Mesenchymal stem cell (in vitro differentiated cells and primary cell): ENCODE data around the gene PRKAG1.

Experiments
- DNase-seq: peaks from one replicate; pipeline ENCODE4 v3.0.0-alpha.2; 2013
- H2AFZ ChIP-seq: one replicate; pipeline ENCODE4 v1.6.1; 2013; ENCODE audit warnings: low read depth, mild to moderate bottlenecking, control low read depth, inconsistent platforms, low read length, moderate library complexity
- H2AK5ac ChIP-seq: 2 replicates; pipeline ENCODE4 v1.6.1; 2013; ENCODE audit warnings: low read length, moderate library complexity, mild to moderate bottlenecking, inconsistent platforms; ENCODE audit not compliant: severe bottlenecking
- H2BK120ac ChIP-seq: one replicate; pipeline ENCODE4 v1.6.1; 2013; ENCODE audit warnings: low read depth, mild to moderate bottlenecking, inconsistent platforms, low read length, moderate library complexity
- H2BK12ac ChIP-seq, 2 experiments: one replicate each; pipeline ENCODE4 v1.6.1; 2013; ENCODE audit warnings: inconsistent platforms in 2 of 2, low read length in 2 of 2, mild to moderate bottlenecking in 2 of 2, moderate library complexity in 2 of 2, control low read depth in 1 of 2
- H2BK15ac ChIP-seq: one replicate; pipeline ENCODE4 v1.6.1; 2013; ENCODE audit warnings: mild to moderate bottlenecking, low read depth, inconsistent platforms; ENCODE audit not compliant: poor library complexity, severe bottlenecking
- H2BK5ac ChIP-seq: 2 replicates; pipeline ENCODE4 v1.6.1; 2013; ENCODE audit warnings: low read depth, mild to moderate bottlenecking, low read length, control low read depth, inconsistent platforms; ENCODE audit not compliant: poor library complexity, severe bottlenecking
- H3K14ac ChIP-seq, 2 experiments: one replicate each; pipeline ENCODE4 v1.6.1; 2013; ENCODE audit warnings: inconsistent platforms in 2 of 2, low read length in 2 of 2, control low read depth in 1 of 2, mild to moderate bottlenecking in 1 of 2, moderate library complexity in 1 of 2
- H3K18ac ChIP-seq, 2 experiments: one replicate each; pipeline ENCODE4 v1.6.1; 2013; ENCODE audit warnings: inconsistent platforms in 2 of 2, low read length in 2 of 2, control low read depth in 1 of 2, low read depth in 1 of 2, mild to moderate bottlenecking in 1 of 2
- H3K23ac ChIP-seq, 2 experiments: one replicate each; pipeline ENCODE4 v1.6.1; 2013; ENCODE audit warnings: inconsistent platforms in 2 of 2, low read length in 2 of 2, mild to moderate bottlenecking in 2 of 2, moderate library complexity in 2 of 2, control low read depth in 1 of 2
- H3K27ac ChIP-seq: 2 replicates; pipeline ENCODE4 v1.5.1; 2013; ENCODE audit warnings: mild to moderate bottlenecking, moderate library complexity, low read length, control low read depth, inconsistent platforms; ENCODE audit not compliant: poor library complexity, severe bottlenecking
- H3K27me3 ChIP-seq, 2 experiments: 2 replicates each; pipeline versions ENCODE4 v1.6.1 to v1.7.0; 2013; ENCODE audit warnings: low read length in 2 of 2, mild to moderate bottlenecking in 2 of 2, moderate library complexity in 2 of 2, control low read depth in 1 of 2, inconsistent platforms in 1 of 2; ENCODE audit not compliant: control insufficient read depth in 1 of 2, insufficient read depth in 1 of 2
- H3K36me3 ChIP-seq, 2 experiments: 2 replicates each; pipeline versions ENCODE4 v1.6.1 to v1.7.0; 2013; ENCODE audit warnings: low read length in 2 of 2, control low read depth in 1 of 2, inconsistent platforms in 1 of 2, low read depth in 1 of 2, mild to moderate bottlenecking in 1 of 2; ENCODE audit not compliant: insufficient read depth in 2 of 2, control insufficient read depth in 1 of 2
- H3K4ac ChIP-seq, 2 experiments: one replicate each; pipeline ENCODE4 v1.6.1; 2013; ENCODE audit warnings: inconsistent platforms in 2 of 2, low read length in 2 of 2, mild to moderate bottlenecking in 2 of 2, moderate library complexity in 2 of 2, control low read depth in 1 of 2, low read depth in 1 of 2
- H3K4me1 ChIP-seq: 2 replicates; pipeline ENCODE4 v1.6.1; 2013; ENCODE audit warnings: low read depth, low read length, control low read depth; ENCODE audit not compliant: control insufficient read depth, insufficient read depth
- H3K4me2 ChIP-seq: 2 replicates; pipeline ENCODE4 v1.6.1; 2013; ENCODE audit warnings: low read length, mild to moderate bottlenecking, inconsistent platforms; ENCODE audit not compliant: poor library complexity, severe bottlenecking
- H3K4me3 ChIP-seq, 2 experiments: 2 replicates each; pipeline versions ENCODE4 v1.5.1 to v1.7.0; 2013; ENCODE audit warnings: low read length in 2 of 2, mild to moderate bottlenecking in 2 of 2, control low read depth in 1 of 2, low read depth in 1 of 2; ENCODE audit not compliant: insufficient read depth in 1 of 2
- H3K79me1 ChIP-seq: replicated peaks from 2 replicates; pipeline ENCODE4 v1.6.1; 2013; ENCODE audit warnings: mild to moderate bottlenecking, control low read depth, low read length, inconsistent platforms; ENCODE audit not compliant: poor library complexity, severe bottlenecking
- H3K9ac ChIP-seq: 2 replicates; pipeline ENCODE4 v1.7.0; 2013; ENCODE audit warnings: mild to moderate bottlenecking, low read length, moderate library complexity
- H3K9me3 ChIP-seq: 2 replicates; pipeline ENCODE4 v1.7.0; 2013; ENCODE audit warnings: mild to moderate bottlenecking, low read length; ENCODE audit not compliant: control insufficient read depth
- H4K8ac ChIP-seq: one replicate; pipeline ENCODE4 v1.6.1; 2013; ENCODE audit warnings: inconsistent platforms, mild to moderate bottlenecking, low read length, moderate library complexity
- H4K91ac ChIP-seq: one replicate; pipeline ENCODE4 v1.6.1; 2013; ENCODE audit warnings: mild to moderate bottlenecking, low read length, inconsistent platforms
- WGBS: methylation state at CpG from one replicate; pipeline ENCODE4 v1.1.7; 2013; ENCODE audit warnings: mixed read lengths; 5-methylcytosine and 5-hydroxymethylcytosine counted together

The PRKAG1 gene

GRCh38 chr12:49030119-49030518 lies 11.5 kb upstream of the PRKAG1 start:
- peaks cover 86 to 100% of the 10 kb centered on the region in 2 experiments for H3K36me3 ChIP-seq
- no peak overlapping the region for H4K8ac ChIP-seq
- no peak overlapping the region for H3K23ac ChIP-seq
- DNase-seq, result no peak
- peaks cover 2% of the 10 kb centered on the region for H3K4me1 ChIP-seq
- no peak overlapping the region for H3K18ac ChIP-seq
- H3K4ac ChIP-seq, result no peak overlapping the region
- H3K14ac ChIP-seq, result no peak overlapping the region
- 100% methylated on average over 4 of the region's 8 CpGs for WGBS
- no peak overlapping the region for H2BK15ac ChIP-seq
- no peak overlapping the region for H3K27ac ChIP-seq
- no peak overlapping the region for H2BK120ac ChIP-seq
- no peak overlapping the region for H3K9ac ChIP-seq
- H3K4me2 ChIP-seq, result no peak overlapping the region
- H2AK5ac ChIP-seq, result no peak overlapping the region
- H3K79me1 ChIP-seq, result peaks cover 67% of the 10 kb centered on the region
- H4K91ac ChIP-seq, result no peak overlapping the region
- no peaks in the 10 kb centered on the region for H3K9me3 ChIP-seq
- no peaks in the 10 kb centered on the region for H3K27me3 ChIP-seq
- no peak overlapping the region for H2BK12ac ChIP-seq
- no peak overlapping the region for H3K4me3 ChIP-seq
- H2BK5ac ChIP-seq, result no peak overlapping the region
- no peak overlapping the region for H2AFZ ChIP-seq

- H3K4ac ChIP-seq, result no peak overlapping the region
- H3K9ac ChIP-seq, result no peak overlapping the region
- H2AFZ ChIP-seq, result no peak overlapping the region
- H3K4me2 ChIP-seq, result no peak overlapping the region
- H4K8ac ChIP-seq, result no peak overlapping the region
- H3K79me1 ChIP-seq, result peaks cover 61% of the 10 kb centered on the region
- H3K23ac ChIP-seq, result no peak overlapping the region
- H2BK5ac ChIP-seq, result no peak overlapping the region
- no peak overlapping the region for H2BK120ac ChIP-seq
- no peak overlapping the region for H3K27ac ChIP-seq
- H2BK12ac ChIP-seq, result no peak overlapping the region
- no peak overlapping the region for H3K18ac ChIP-seq
- H2BK15ac ChIP-seq, result no peak overlapping the region
- H3K27me3 ChIP-seq, result no peaks in the 10 kb centered on the region
- WGBS, result 96% methylated on average over 9 of the region's 10 CpGs
- H3K4me3 ChIP-seq, result no peak overlapping the region
- no peaks in the 10 kb centered on the region for H3K9me3 ChIP-seq
- no peak for DNase-seq
- no peak overlapping the region for H4K91ac ChIP-seq
- no peak overlapping the region for H3K14ac ChIP-seq
- H3K4me1 ChIP-seq, result peaks cover 2% of the 10 kb centered on the region
- peaks cover 83 to 100% of the 10 kb centered on the region in 2 experiments for H3K36me3 ChIP-seq
- H2AK5ac ChIP-seq, result no peak overlapping the region
Observed at GRCh38 chr12:49028666-49029275, 10.2 kb upstream of the PRKAG1 start.

GRCh38 chr12:49027846-49028555 lies 9.4 kb upstream of the PRKAG1 start:
- over 99% methylated on average over 9 of the region's 9 CpGs for WGBS
- Histone ChIP-seq H4K8ac (no peak overlapping the region), H3K4ac (no peak overlapping the region), H3K4me3 (no peak overlapping the region), H2BK15ac (no peak overlapping the region), H3K9ac (no peak overlapping the region), H4K91ac (no peak overlapping the region), H3K27me3 (no peaks in the 10 kb centered on the region), H3K4me2 (no peak overlapping the region), H3K14ac (no peak overlapping the region), H3K36me3 (peaks cover 82 to 99% of the 10 kb centered on the region in 2 experiments), H2AFZ (no peak overlapping the region), H3K18ac (no peak overlapping the region), H3K9me3 (no peaks in the 10 kb centered on the region), H3K27ac (no peak overlapping the region), H2BK120ac (no peak overlapping the region), H3K4me1 (no peaks in the 10 kb centered on the region), H2BK5ac (no peak overlapping the region), H3K79me1 (peaks cover 60% of the 10 kb centered on the region), H2BK12ac (no peak overlapping the region), H2AK5ac (no peak overlapping the region), H3K23ac (no peak overlapping the region)
- DNase-seq, result no peak

GRCh38 chr12:49026678-49027480 lies 8.3 kb upstream of the PRKAG1 start:
- no peak overlapping the region for H2BK12ac ChIP-seq
- H3K4ac ChIP-seq, result no peak overlapping the region
- no peak overlapping the region for H2BK15ac ChIP-seq
- no peak for DNase-seq
- no peak overlapping the region for H3K9ac ChIP-seq
- H3K36me3 ChIP-seq, result peaks cover 82 to 99% of the 10 kb centered on the region in 2 experiments
- H2AFZ ChIP-seq, result no peak overlapping the region
- WGBS, result 98% methylated on average over 26 of the region's 26 CpGs
- no peaks in the 10 kb centered on the region for H3K27me3 ChIP-seq
- H4K8ac ChIP-seq, result no peak overlapping the region
- no peak overlapping the region for H2BK5ac ChIP-seq
- H4K91ac ChIP-seq, result no peak overlapping the region
- H3K4me2 ChIP-seq, result no peak overlapping the region
- peaks cover 50% of the 10 kb centered on the region for H3K79me1 ChIP-seq
- no peaks in the 10 kb centered on the region for H3K9me3 ChIP-seq
- no peak overlapping the region for H3K27ac ChIP-seq
- no peak overlapping the region for H3K4me3 ChIP-seq
- no peak overlapping the region for H3K23ac ChIP-seq
- H2BK120ac ChIP-seq, result no peak overlapping the region
- no peak overlapping the region for H3K14ac ChIP-seq
- no peak overlapping the region for H2AK5ac ChIP-seq
- H3K4me1 ChIP-seq, result no peaks in the 10 kb centered on the region
- H3K18ac ChIP-seq, result no peak overlapping the region
